Gastroesophageal sphincter (tissue), 3 donors: ENCODE measurements around the gene BRIP1.

Experiments
- CTCF ChIP-seq, 4 experiments: fragments of 200-600 bp in 2 of 4; fragments of 450-650 bp in 2 of 4; sonication (generic) in 1 of 4; IDR thresholded peaks; one replicate each; pipeline ENCODE4 v1.5.1; 2017 to 2019; ENCODE audit warnings: antibody characterized with exemption in 4 of 4, mild to moderate bottlenecking in 2 of 4, moderate library complexity in 2 of 4
- POLR2A ChIP-seq, 2 donors: fragments of 450-650 bp; IDR thresholded peaks; one replicate each; pipeline ENCODE4 v1.6.1; 2017; ENCODE audit warnings: antibody characterized with exemption in 2 of 2, mild to moderate bottlenecking in 2 of 2, moderate library complexity in 1 of 2

GRCh38 chr17:61808442-61808841 lies 54.9 kb downstream of the BRIP1 start:
- TF ChIP-seq POLR2A (IDR thresholded peaks at IDR 0.05), result no peak
- TF ChIP-seq CTCF (IDR thresholded peaks at IDR 0.05), result no peak
